ENCODE data around the gene CD47.

CD47 gene

GRCh38 chr3:108090701-108091497, at the start of gene CD47:
Gene CD47, minus strand, starts transcription at chr3:108091031. Its CDS starts 123 bp downstream, at chr3:108090908.
- peak; percentile 74 for DNase-seq (ENCODE audit: low read depth)

GRCh38 chr3:108137460-108137814, 46.6 kb upstream of the CD47 start:
- no peak for DNase-seq (ENCODE audit: low read depth)

- DNase-seq (ENCODE audit: low read depth) = no peak
Measured at GRCh38 chr3:108136561-108137459, 46.0 kb upstream of the CD47 start.

GRCh38 chr3:108134555-108134880, 43.7 kb upstream of the CD47 start:
- no peak for DNase-seq (ENCODE audit: low read depth)

GRCh38 chr3:108133858-108134554, 43.2 kb upstream of the CD47 start:
- DNase-seq (ENCODE audit: low read depth) = no peak

GRCh38 chr3:108133048-108133369, 42.2 kb upstream of the CD47 start:
- DNase-seq (ENCODE audit: low read depth) = no peak

GRCh38 chr3:108131475-108132134, 40.8 kb upstream of the CD47 start:
- no peak for DNase-seq (ENCODE audit: low read depth)

- peak; percentile 84 for DNase-seq (ENCODE audit: low read depth)
Measured at GRCh38 chr3:108130701-108131474, 40.1 kb upstream of the CD47 start.

GRCh38 chr3:108130236-108130635, 39.4 kb upstream of the CD47 start:
- no peak for DNase-seq (ENCODE audit: low read depth)

GRCh38 chr3:108127301-108127988, 36.6 kb upstream of the CD47 start:
- no peak for DNase-seq (ENCODE audit: low read depth)

- DNase-seq (ENCODE audit: low read depth) = no peak
Measured at GRCh38 chr3:108126348-108126747, 35.5 kb upstream of the CD47 start.

GRCh38 chr3:108125550-108126071, 34.8 kb upstream of the CD47 start:
- no peak for DNase-seq (ENCODE audit: low read depth)

- DNase-seq (ENCODE audit: low read depth) = no peak
Measured at GRCh38 chr3:108125153-108125543, 34.3 kb upstream of the CD47 start.

- DNase-seq (ENCODE audit: low read depth) = no peak
Measured at GRCh38 chr3:108124337-108125152, 33.7 kb upstream of the CD47 start.

- no peak for DNase-seq (ENCODE audit: low read depth)
Measured at GRCh38 chr3:108123326-108123725, 32.5 kb upstream of the CD47 start.

GRCh38 chr3:108122276-108122675, 31.4 kb upstream of the CD47 start:
- DNase-seq (ENCODE audit: low read depth) = no peak

GRCh38 chr3:108119398-108120104, 28.7 kb upstream of the CD47 start:
- no peak for DNase-seq (ENCODE audit: low read depth)

- DNase-seq (ENCODE audit: low read depth) = no peak
Measured at GRCh38 chr3:108118038-108118768, 27.4 kb upstream of the CD47 start.

Data from stromal cell of bone marrow (primary cell).